ENCODE measurements around the gene NID1.

GRCh38 chr1:236098267-236098666 lies 33.4 kb upstream of the NID1 start:
- no peak for TF ChIP-seq RB1 (IDR thresholded peaks at IDR 0.05; ENCODE audit: low read depth)
- TF ChIP-seq IRF9 (tag; IDR thresholded peaks at IDR 0.05): no peak
- TF ChIP-seq NR1H2 (CRISPR knock-in tag; IDR thresholded peaks at IDR 0.05): no peak
- no peak for TF ChIP-seq ATF7 (IDR thresholded peaks at IDR 0.05)
- no peak for TF ChIP-seq SMARCA4 (IDR thresholded peaks at IDR 0.05)
- TF ChIP-seq TFE3 (CRISPR knock-in tag; IDR thresholded peaks at IDR 0.05): no peak
- no peak for TF ChIP-seq MYBL2 (IDR thresholded peaks at IDR 0.05; ENCODE audit: low read depth)
- TF ChIP-seq MYBL2 (CRISPR knock-in tag; IDR thresholded peaks at IDR 0.05; ENCODE audit: borderline replicate concordance): no peak
- TF ChIP-seq ARNT (IDR thresholded peaks at IDR 0.05): no peak

All from K562 (cell line).